SU-DHL-6 (cell line): Measurements from ENCODE around the gene LRRC4C.

Experiments
- H2AFZ ChIP-seq: fragments of 200-600 bp; sonication (generic); 2 replicates; pipeline ENCODE4 v1.6.1; 2014; ENCODE audit warnings: low read depth, mild to moderate bottlenecking, moderate library complexity, mixed read lengths, antibody characterized with exemption, low read length; ENCODE audit not compliant: severe bottlenecking
- H3F3A ChIP-seq: fragments of 200-600 bp; shearing (Covaris generic); 2 replicates; pipeline ENCODE4 v1.6.0; 2016; ENCODE audit warnings: antibody characterized with exemption, mild to moderate bottlenecking; ENCODE audit not compliant: insufficient read depth
- H3K27ac ChIP-seq: fragments of 200-600 bp; sonication (generic); 2 replicates; pipeline ENCODE4 v1.5.1; 2016; ENCODE audit warnings: low read depth, mild to moderate bottlenecking, low read length, moderate library complexity, mixed read lengths
- H3K27me3 ChIP-seq: fragments of 200-600 bp; sonication (generic), shearing (Covaris generic); 2 replicates; pipeline ENCODE4 v1.6.0; 2014; ENCODE audit warnings: mild to moderate bottlenecking, low read length
- H3K36me3 ChIP-seq: fragments of 200-600 bp; sonication (generic); 2 replicates; pipeline ENCODE4 v1.6.1; 2014; ENCODE audit warnings: mild to moderate bottlenecking, low read length, mixed read lengths
- H3K4me2 ChIP-seq: fragments of 300-600, 200-600 bp; shearing (Covaris generic), sonication (generic); 2 replicates; pipeline ENCODE4 v1.6.0; 2014; ENCODE audit warnings: low read length, low read depth, mild to moderate bottlenecking; ENCODE audit not compliant: poor library complexity, severe bottlenecking
- H3K4me3 ChIP-seq: fragments of 200-600 bp; sonication (generic); 2 replicates; pipeline ENCODE4 v1.5.1; 2014; ENCODE audit warnings: antibody characterized with exemption, low read length, mild to moderate bottlenecking, mixed read lengths; ENCODE audit not compliant: insufficient read depth, poor library complexity, severe bottlenecking
- H3K79me2 ChIP-seq: fragments of 200-600 bp; sonication (generic); 2 replicates; pipeline ENCODE4 v1.6.1; 2014; ENCODE audit warnings: mild to moderate bottlenecking, low read length, moderate library complexity; ENCODE audit not compliant: insufficient read depth
- H3K9ac ChIP-seq: fragments of 200-600 bp; sonication (generic); 2 replicates; pipeline ENCODE4 v1.7.0; 2014; ENCODE audit warnings: mild to moderate bottlenecking, low read length
- H3K9me2 ChIP-seq: fragments of 200-600 bp; sonication (generic); replicated peaks from 2 replicates; pipeline ENCODE4 v1.6.1; 2014; ENCODE audit warnings: low read length; ENCODE audit not compliant: insufficient read depth
- H3K9me3 ChIP-seq: fragments of 200-600 bp; sonication (generic); 2 replicates; pipeline ENCODE4 v1.6.1; 2014; ENCODE audit warnings: low read length, mixed read lengths; ENCODE audit not compliant: insufficient read depth
- H4K20me1 ChIP-seq: fragments of 200-600 bp; sonication (generic); 2 replicates; pipeline ENCODE4 v1.6.1; 2014; ENCODE audit warnings: low read depth, mild to moderate bottlenecking, antibody characterized with exemption, low read length, moderate library complexity, mixed read lengths
- EZH2phosphoT487 ChIP-seq: fragments of 200-600 bp; sonication (generic), shearing (Covaris generic); conservative IDR thresholded peaks from 2 replicates; pipeline ENCODE4 v1.6.1; 2018; ENCODE audit warnings: mild to moderate bottlenecking, antibody characterized with exemption, low read length, moderate library complexity, mixed read lengths
- TF ChIP-seq, protein P1 (sequence below): fragments of 200-600 bp; sonication (generic); IDR thresholded peaks from one replicate; pipeline ENCODE4 v1.5.1; 2017; ENCODE audit warnings: antibody characterized with exemption, mild to moderate bottlenecking, low read length, moderate library complexity; ENCODE audit not compliant: insufficient read depth, poor library complexity, severe bottlenecking

Gene LRRC4C

DNA sequence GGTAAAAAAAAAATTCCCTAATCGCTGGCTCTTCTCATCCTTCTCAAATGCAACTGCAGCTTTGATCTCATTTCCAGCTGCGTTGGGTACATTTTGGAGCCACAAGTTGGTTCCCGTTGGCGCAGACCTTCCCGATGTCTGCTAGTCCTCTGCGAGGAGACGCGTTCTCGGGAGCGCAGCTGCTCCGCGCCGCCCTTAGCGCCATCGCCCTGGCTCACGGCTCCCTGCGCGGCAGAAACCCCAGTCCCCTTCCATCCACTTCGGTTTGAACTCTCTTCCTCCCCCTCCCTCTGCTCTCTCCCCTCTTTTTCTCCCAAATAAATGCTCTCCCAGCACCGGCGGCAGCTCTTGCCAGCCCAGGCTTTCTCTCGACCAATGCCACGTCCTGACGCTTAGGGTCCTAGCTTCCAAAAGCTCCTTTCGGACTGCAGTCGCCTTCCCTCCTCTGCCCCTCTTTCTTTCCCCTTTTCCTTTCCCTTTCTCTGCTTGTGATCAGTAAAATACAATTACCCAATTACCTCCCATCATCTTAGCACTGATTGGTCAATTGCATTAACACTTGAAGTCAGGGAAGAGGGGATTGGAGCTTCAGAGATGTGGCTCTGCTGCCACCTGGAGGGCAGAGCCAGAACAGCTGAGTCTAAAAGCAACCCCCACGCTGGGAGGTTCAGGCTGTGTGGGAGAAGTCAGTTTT is 1165.7 kb downstream of the LRRC4C start:
- no peak overlapping the region for H2AFZ ChIP-seq
- no peak overlapping the region for H3K4me3 ChIP-seq
- no peaks in the 10 kb centered on the region for H3F3A ChIP-seq
- no peaks in the 10 kb centered on the region for H3K36me3 ChIP-seq
- TF ChIP-seq EZH2phosphoT487: no peak
- TF ChIP-seq, protein P1, sequence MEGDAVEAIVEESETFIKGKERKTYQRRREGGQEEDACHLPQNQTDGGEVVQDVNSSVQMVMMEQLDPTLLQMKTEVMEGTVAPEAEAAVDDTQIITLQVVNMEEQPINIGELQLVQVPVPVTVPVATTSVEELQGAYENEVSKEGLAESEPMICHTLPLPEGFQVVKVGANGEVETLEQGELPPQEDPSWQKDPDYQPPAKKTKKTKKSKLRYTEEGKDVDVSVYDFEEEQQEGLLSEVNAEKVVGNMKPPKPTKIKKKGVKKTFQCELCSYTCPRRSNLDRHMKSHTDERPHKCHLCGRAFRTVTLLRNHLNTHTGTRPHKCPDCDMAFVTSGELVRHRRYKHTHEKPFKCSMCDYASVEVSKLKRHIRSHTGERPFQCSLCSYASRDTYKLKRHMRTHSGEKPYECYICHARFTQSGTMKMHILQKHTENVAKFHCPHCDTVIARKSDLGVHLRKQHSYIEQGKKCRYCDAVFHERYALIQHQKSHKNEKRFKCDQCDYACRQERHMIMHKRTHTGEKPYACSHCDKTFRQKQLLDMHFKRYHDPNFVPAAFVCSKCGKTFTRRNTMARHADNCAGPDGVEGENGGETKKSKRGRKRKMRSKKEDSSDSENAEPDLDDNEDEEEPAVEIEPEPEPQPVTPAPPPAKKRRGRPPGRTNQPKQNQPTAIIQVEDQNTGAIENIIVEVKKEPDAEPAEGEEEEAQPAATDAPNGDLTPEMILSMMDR: peak; percentile 76
- H3K9me2 ChIP-seq: no peaks in the 10 kb centered on the region
- H3K9ac ChIP-seq: no peak overlapping the region
- H4K20me1 ChIP-seq: no peaks in the 10 kb centered on the region
- no peaks in the 10 kb centered on the region for H3K79me2 ChIP-seq
- H3K27ac ChIP-seq: no peak overlapping the region
- H3K27me3 ChIP-seq: no peaks in the 10 kb centered on the region
- H3K9me3 ChIP-seq: no peaks in the 10 kb centered on the region
- H3K4me2 ChIP-seq: no peak overlapping the region

DNA sequence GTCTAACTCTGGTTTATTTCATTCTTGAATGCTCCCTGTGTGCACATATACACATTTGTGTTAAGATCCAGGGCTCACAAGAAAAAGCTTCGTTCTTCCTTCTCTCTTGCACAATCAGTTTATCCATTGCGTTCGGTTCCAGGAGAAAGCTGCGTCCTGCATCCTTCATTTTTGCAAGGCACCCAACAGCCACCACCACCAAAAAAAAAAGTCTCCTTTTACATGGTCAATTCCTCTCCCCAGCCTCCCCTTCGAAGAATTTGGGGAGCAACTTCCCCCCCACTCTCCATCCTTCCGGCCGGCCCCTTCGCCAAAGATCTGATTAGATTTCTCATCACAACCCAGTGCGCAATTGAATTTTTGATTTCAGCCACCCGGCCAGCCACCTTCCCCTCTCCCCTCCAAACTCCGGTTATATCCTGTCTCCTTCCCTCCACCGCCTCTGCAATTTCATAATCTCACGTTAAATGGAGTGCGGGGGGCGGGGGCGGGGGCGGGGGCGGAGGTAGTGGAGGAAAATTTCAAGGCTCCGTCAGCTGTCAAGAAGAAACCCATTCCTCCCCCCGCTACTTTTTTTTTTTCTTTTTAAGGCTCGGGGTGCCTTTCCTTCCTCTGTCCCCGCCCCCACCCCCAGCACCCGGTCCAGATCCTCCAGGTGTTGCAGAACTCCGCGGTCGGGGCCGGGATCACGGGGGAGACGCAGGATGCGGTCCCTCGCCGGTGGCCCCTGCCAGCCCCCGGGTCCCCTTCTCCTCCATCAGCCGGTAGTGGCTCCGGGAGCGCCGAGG is 1166.5 kb downstream of the LRRC4C start:
- H3K4me3 ChIP-seq: no peak overlapping the region
- no peaks in the 10 kb centered on the region for H4K20me1 ChIP-seq
- no peaks in the 10 kb centered on the region for H3K9me3 ChIP-seq
- no peaks in the 10 kb centered on the region for H3K36me3 ChIP-seq
- no peak overlapping the region for H3K9ac ChIP-seq
- H3K9me2 ChIP-seq: no peaks in the 10 kb centered on the region
- no peaks in the 10 kb centered on the region for H3F3A ChIP-seq
- no peak overlapping the region for H3K4me2 ChIP-seq
- no peak overlapping the region for H3K27ac ChIP-seq
- H3K79me2 ChIP-seq: no peaks in the 10 kb centered on the region
- no peak overlapping the region for H2AFZ ChIP-seq
- TF ChIP-seq, protein P1: no peak
- TF ChIP-seq EZH2phosphoT487: no peak
- no peaks in the 10 kb centered on the region for H3K27me3 ChIP-seq

DNA sequence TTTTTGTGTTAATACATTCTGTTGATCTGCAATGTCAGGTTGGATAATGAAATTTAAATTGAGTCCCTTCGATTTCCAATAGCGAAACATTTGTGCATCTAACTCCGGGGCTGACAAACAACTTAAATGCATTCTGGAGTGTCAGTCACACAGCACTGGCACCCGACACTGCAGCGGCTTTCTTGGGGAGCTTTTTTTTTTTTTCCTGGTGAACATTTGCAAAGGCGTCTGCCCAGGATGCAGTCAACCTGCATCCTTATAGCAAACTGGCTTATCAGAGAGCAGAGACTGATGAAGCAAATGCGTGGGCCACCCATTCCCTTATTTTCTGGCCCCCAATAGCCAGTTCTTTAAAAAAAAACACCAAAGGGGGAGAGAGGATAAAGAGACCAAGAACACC is 1167.7 kb downstream of the LRRC4C start:
- no peaks in the 10 kb centered on the region for H4K20me1 ChIP-seq
- no peaks in the 10 kb centered on the region for H3K9me3 ChIP-seq
- no peak overlapping the region for H3K4me2 ChIP-seq
- no peak overlapping the region for H3K4me3 ChIP-seq
- H3K9me2 ChIP-seq: no peaks in the 10 kb centered on the region
- H3K27me3 ChIP-seq: no peaks in the 10 kb centered on the region
- H3K27ac ChIP-seq: no peak overlapping the region
- no peaks in the 10 kb centered on the region for H3K36me3 ChIP-seq
- H3F3A ChIP-seq: no peaks in the 10 kb centered on the region
- no peaks in the 10 kb centered on the region for H3K79me2 ChIP-seq
- no peak overlapping the region for H3K9ac ChIP-seq
- H2AFZ ChIP-seq: no peak overlapping the region
- no peak for TF ChIP-seq EZH2phosphoT487
- TF ChIP-seq, protein P1: no peak
